Right ventricle myocardium superior (tissue), 1 donor: ENCODE results near the gene GIT2. TPM values are rescaled to one million over a fixed set of nuclear protein-coding genes. Genes with fewer than 3 reads are reported as not detected.

Experiments used
- ATAC-seq: fragments of 200-7000 bp; cut with Tn5 transposase; one replicate; pipeline ENCODE4 v1.9.1; 2020; ENCODE audit warnings: mild to moderate bottlenecking; ENCODE audit not compliant: poor library complexity
- DNase-seq: peaks from one replicate; pipeline ENCODE4 v3.0.0-alpha.2; 2020
- intact Hi-C: fragments of 100-400 bp; cut with DNase I; formaldehyde crosslinking; loops from one replicate; pipeline ENCODE4 v1.11.2; 2022
- total RNA-seq: library from RNA; stranded (reverse); fragmentation: NEBNext Ultra II Directional; extraction: Animal tissue kit (Norgen Biotek cat#: 25700); gene quantifications from one replicate; pipeline ENCODE4 v1.2.1, GENCODE V29; 2021
- donor health status: DM: no; HTN: yes; CAD: no; lungs with severe emphysema.

GIT2 gene
- total RNA-seq, 1 donor from 2014 or later, result 41.5 TPM

DNA sequence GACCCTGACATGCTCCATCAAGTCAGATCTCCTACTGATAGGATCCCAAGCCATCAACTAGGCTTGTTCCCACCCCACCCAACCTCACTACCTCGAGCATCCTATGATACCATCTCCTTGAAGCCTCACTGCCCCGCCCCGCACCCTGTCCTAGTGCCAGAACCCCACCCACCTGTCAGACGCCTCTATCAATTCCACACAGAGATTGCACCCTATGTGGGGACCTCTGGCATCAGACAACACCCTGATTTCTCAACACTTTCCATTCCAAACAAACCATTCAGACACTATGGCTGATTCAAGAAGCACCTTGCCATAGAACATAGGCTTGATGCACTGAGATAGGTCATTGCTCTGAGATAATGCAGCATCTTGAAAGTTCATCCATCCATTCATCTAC is 112.7 kb downstream of the GIT2 start:
- intact Hi-C loops, result no loop called here
- ATAC-seq, result no peak
- no peak for DNase-seq

DNA sequence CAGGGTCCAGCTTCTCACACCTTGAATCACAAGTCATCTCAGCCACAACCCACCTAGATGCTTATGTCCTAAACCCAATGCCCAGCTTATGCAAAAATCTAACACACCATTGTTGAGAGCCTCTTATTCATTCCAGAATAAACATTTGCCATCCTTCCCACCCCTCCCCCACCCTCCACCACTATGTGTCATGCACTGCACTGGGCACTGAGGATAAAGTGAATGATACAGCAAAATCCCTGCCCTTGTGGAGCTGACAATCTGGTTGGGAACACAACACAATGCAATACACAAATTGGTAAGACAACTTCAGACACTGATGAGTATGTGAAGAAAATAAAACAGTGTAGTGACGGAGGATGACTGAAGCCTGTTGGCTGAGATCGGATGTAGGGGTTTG is 114.4 kb downstream of the GIT2 start:
- ATAC-seq (no peak), DNase-seq (no peak)
- intact Hi-C loops, result loop anchor here (2.0 kb wide), 1 partner anchor 77 kb away; no protein-coding TSS in a partner anchor

DNA sequence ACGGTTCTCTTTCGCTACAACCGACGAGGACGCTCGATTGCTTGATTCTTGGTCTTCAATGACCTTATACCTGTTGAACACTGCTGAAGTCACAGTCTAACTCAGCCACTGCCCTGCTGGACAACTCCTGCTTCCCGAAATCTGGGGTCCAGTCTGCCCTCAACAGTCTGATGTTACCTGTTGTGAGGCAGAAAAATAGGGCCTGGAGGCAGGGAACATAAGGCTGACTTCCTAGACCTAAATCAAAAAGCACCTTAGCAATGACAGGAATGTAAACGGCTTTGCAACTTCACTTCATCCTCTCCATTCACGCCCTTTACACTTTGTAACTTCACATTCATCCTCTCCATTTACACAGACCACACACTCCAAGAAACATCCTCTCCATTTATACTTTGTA is 115.2 kb downstream of the GIT2 start:
- ATAC-seq (no peak), DNase-seq (no peak)
- intact Hi-C loops, result loop anchor here (2.0 kb wide), 1 partner anchor 76 kb away; no protein-coding TSS in a partner anchor

DNA sequence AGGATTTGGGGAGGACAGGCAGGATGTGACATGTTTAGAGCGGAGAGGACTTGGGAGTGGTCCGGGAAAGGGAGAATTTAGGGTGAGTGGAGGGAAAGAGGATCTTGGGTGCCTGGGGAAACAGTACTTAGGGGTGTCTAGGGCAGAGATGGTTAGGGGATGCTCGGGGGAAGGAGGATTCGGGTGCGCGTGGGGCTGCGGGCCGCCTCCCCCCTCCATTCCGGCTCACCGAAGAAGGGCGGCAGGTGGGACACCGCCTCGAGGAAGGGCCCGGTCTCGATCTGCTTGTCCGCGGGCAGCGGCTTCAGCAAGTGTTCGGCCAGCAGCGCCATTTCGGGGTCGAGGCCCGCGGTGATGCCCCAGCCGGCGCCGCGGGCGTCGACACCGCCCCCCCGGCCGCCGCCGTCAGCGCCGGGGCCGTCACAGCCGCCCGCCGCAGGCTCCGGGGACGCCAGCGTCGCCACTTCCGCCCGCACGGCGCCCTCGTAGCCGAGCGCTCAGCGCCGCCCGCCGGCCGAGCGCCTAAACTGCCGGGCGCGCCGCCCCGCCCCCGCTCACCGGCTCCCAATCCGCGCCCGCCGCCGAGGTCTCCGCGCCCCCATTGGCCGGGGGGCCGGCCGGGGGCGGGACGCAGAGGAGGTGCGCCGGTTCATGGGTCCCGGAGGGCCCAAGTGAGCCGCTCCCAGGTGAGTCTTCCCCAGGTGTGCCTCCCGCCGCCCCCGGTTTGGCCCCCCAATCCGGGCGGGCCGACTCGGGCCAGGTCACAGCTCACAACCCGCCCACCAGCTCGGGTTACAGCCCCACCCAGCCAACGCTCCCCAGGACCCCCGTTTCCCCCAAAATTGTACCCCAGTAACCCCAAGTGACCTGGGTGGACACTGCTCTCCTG is 115.9 kb downstream of the GIT2 start, which contains the start of gene GLTP:
TSS of gene GLTP (minus strand) at position 499 of the 889 bp plus-strand sequence. CDS start at position 332, 167 bp downstream.
- ATAC-seq, result peak; percentile 100
- intact Hi-C loops, result loop anchor here (2.0 kb wide), 1 partner anchor 75 kb away; no protein-coding TSS in a partner anchor
- peak; percentile 92 for DNase-seq

Other genes starting within 250 kb of the GIT2 start
- gene TRPV4, start 163.0 kb downstream of the GIT2 start, total RNA-seq, result 0.35 TPM
- 18.6 TPM for gene GLTP, start 115.8 kb downstream of the GIT2 start, total RNA-seq
- 8.3 TPM for gene TCHP, start 96.1 kb downstream of the GIT2 start, total RNA-seq
- 24.7 TPM for gene ANKRD13A, start 3.1 kb upstream of the GIT2 start, total RNA-seq
- 6.7 TPM for gene C12orf76, start 52.2 kb upstream of the GIT2 start, total RNA-seq
- gene IFT81, start 128.0 kb upstream of the GIT2 start, total RNA-seq, result 9.8 TPM